H1 (cell line): ENCODE measurements around the gene ZFAND3. TPM values are rescaled to one million over a fixed set of nuclear protein-coding genes. Genes with fewer than 3 reads are reported as not detected.

Experiments
- EGR1 ChIP-seq: IDR thresholded peaks from 2 replicates; pipeline ENCODE4 v1.6.1; 2011; ENCODE audit warnings: low read depth, low read length, borderline replicate concordance
- KDM4A ChIP-seq: IDR thresholded peaks from one replicate; pipeline ENCODE4 v1.7.1; 2012; ENCODE audit warnings: low read depth, mild to moderate bottlenecking, moderate library complexity, low read length, inconsistent platforms; ENCODE audit not compliant: severe bottlenecking
- POLR2AphosphoS5 ChIP-seq: IDR thresholded peaks from 2 replicates; pipeline ENCODE4 v1.6.1; 2011; ENCODE audit warnings: low read depth, low read length
- POU5F1 ChIP-seq: IDR thresholded peaks from 2 replicates; pipeline ENCODE4 v1.6.1; 2011; ENCODE audit warnings: low read depth, mild to moderate bottlenecking, low read length, moderate library complexity
- RNF2 ChIP-seq: fragments of 200-900, 300-1000 bp; sonication (generic); IDR thresholded peaks from 2 replicates; pipeline ENCODE4 v1.7.1; 2016; ENCODE audit warnings: borderline replicate concordance, low read depth, mild to moderate bottlenecking, antibody characterized with exemption, low read length; ENCODE audit not compliant: poor library complexity, severe bottlenecking; ENCODE audit errors: missing control alignments
- SP2 ChIP-seq: IDR thresholded peaks from 2 replicates; pipeline ENCODE4 v1.6.1; 2012; ENCODE audit warnings: mild to moderate bottlenecking, low read length, inconsistent platforms
- TAF1 ChIP-seq: IDR thresholded peaks from 2 replicates; pipeline ENCODE4 v1.6.1; 2011; ENCODE audit warnings: mild to moderate bottlenecking, low read depth, low read length
- TAF7 ChIP-seq: optimal IDR thresholded peaks from 2 replicates; pipeline ENCODE3; 2011; ENCODE audit warnings: low read depth, mild to moderate bottlenecking, inconsistent platforms, low read length, moderate library complexity, borderline replicate concordance
- polyA plus RNA-seq, 7 experiments: library from polyadenylated mRNA; depleted of rRNA in 3 of 7; stranded (reverse) in 5 of 7; unstranded in 2 of 7; fragments of >200 nt in 5 of 7; fragments of 200-250 nt in 2 of 7; gene quantifications; 1 replicate in 5 of 7; 2 replicates in 1 of 7; 4 replicates in 1 of 7; pipeline versions ENCODE4 v1.2.1 to v1.2.3, GENCODE V29; 2011 to 2013; ENCODE audit warnings: missing spikeins in 2 of 7, mixed read lengths in 2 of 7
- total RNA-seq: library from RNA; stranded (reverse); fragmentation: NEBNext Ultra II Directional; extraction: Animal tissue kit (Norgen Biotek cat#: 25700); gene quantifications from 2 replicates; pipeline ENCODE4 v1.2.1, GENCODE V29; 2021
- TF ChIP-seq, protein P1 (sequence below): fragments of 300-600 bp; sonication (generic); IDR thresholded peaks from 2 replicates; pipeline ENCODE4 v1.7.1; 2012; ENCODE audit warnings: low read length, moderate library complexity, mild to moderate bottlenecking, inconsistent platforms; ENCODE audit not compliant: insufficient replicate concordance

ZFAND3 gene
- total and polyA plus RNA-seq, 2 of the 8 experiments (the other 6 are each of a cell fraction or from before 2014, with no cell fraction given): 13.0 to 51.3 TPM

DNA sequence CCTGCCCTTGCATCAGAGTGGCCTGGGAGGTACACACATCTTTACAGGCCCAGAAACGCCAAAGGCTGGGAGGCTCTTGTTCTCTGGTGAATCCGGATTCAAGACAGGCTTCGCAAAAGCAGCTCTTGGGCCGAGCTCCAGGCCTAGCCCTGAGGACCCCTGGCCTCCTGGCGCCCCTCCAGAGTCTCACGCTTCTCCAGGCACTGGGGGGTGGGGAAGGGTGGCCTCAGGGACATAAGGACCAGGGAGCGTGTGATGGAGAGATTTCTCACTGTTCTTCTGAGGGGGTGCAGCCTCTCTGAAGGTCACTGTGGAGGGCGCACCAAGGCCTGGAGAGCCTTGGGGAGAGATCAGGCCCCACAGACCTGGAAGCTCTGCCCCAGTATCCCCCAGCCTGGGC is 349.2 kb downstream of the ZFAND3 start (continued):
- TF ChIP-seq, protein P1, sequence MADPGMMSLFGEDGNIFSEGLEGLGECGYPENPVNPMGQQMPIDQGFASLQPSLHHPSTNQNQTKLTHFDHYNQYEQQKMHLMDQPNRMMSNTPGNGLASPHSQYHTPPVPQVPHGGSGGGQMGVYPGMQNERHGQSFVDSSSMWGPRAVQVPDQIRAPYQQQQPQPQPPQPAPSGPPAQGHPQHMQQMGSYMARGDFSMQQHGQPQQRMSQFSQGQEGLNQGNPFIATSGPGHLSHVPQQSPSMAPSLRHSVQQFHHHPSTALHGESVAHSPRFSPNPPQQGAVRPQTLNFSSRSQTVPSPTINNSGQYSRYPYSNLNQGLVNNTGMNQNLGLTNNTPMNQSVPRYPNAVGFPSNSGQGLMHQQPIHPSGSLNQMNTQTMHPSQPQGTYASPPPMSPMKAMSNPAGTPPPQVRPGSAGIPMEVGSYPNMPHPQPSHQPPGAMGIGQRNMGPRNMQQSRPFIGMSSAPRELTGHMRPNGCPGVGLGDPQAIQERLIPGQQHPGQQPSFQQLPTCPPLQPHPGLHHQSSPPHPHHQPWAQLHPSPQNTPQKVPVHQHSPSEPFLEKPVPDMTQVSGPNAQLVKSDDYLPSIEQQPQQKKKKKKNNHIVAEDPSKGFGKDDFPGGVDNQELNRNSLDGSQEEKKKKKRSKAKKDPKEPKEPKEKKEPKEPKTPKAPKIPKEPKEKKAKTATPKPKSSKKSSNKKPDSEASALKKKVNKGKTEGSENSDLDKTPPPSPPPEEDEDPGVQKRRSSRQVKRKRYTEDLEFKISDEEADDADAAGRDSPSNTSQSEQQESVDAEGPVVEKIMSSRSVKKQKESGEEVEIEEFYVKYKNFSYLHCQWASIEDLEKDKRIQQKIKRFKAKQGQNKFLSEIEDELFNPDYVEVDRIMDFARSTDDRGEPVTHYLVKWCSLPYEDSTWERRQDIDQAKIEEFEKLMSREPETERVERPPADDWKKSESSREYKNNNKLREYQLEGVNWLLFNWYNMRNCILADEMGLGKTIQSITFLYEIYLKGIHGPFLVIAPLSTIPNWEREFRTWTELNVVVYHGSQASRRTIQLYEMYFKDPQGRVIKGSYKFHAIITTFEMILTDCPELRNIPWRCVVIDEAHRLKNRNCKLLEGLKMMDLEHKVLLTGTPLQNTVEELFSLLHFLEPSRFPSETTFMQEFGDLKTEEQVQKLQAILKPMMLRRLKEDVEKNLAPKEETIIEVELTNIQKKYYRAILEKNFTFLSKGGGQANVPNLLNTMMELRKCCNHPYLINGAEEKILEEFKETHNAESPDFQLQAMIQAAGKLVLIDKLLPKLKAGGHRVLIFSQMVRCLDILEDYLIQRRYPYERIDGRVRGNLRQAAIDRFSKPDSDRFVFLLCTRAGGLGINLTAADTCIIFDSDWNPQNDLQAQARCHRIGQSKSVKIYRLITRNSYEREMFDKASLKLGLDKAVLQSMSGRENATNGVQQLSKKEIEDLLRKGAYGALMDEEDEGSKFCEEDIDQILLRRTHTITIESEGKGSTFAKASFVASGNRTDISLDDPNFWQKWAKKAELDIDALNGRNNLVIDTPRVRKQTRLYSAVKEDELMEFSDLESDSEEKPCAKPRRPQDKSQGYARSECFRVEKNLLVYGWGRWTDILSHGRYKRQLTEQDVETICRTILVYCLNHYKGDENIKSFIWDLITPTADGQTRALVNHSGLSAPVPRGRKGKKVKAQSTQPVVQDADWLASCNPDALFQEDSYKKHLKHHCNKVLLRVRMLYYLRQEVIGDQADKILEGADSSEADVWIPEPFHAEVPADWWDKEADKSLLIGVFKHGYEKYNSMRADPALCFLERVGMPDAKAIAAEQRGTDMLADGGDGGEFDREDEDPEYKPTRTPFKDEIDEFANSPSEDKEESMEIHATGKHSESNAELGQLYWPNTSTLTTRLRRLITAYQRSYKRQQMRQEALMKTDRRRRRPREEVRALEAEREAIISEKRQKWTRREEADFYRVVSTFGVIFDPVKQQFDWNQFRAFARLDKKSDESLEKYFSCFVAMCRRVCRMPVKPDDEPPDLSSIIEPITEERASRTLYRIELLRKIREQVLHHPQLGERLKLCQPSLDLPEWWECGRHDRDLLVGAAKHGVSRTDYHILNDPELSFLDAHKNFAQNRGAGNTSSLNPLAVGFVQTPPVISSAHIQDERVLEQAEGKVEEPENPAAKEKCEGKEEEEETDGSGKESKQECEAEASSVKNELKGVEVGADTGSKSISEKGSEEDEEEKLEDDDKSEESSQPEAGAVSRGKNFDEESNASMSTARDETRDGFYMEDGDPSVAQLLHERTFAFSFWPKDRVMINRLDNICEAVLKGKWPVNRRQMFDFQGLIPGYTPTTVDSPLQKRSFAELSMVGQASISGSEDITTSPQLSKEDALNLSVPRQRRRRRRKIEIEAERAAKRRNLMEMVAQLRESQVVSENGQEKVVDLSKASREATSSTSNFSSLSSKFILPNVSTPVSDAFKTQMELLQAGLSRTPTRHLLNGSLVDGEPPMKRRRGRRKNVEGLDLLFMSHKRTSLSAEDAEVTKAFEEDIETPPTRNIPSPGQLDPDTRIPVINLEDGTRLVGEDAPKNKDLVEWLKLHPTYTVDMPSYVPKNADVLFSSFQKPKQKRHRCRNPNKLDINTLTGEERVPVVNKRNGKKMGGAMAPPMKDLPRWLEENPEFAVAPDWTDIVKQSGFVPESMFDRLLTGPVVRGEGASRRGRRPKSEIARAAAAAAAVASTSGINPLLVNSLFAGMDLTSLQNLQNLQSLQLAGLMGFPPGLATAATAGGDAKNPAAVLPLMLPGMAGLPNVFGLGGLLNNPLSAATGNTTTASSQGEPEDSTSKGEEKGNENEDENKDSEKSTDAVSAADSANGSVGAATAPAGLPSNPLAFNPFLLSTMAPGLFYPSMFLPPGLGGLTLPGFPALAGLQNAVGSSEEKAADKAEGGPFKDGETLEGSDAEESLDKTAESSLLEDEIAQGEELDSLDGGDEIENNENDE: no peak
- no peak for TF ChIP-seq RNF2
- no peak for TF ChIP-seq SP2
- no peak for TF ChIP-seq TAF7
- TF ChIP-seq POLR2AphosphoS5: no peak
- no peak for TF ChIP-seq KDM4A
- no peak for TF ChIP-seq EGR1
- no peak for TF ChIP-seq TAF1
- no peak for TF ChIP-seq POU5F1
